Activated CD4-positive, alpha-beta T cell treated with anti-CD3 and anti-CD28 coated beads, Interleukin-2, amount 10 ng/mL, durations not matched to agents 24 days and 14 days (primary cell): ENCODE data around the gene S100A4. TPM values are rescaled to one million over a fixed set of nuclear protein-coding genes. Genes with fewer than 3 reads are reported as not detected.

Experiments used
- DNase-seq: peaks from one replicate; pipeline ENCODE4 v3.0.0; 2022
- H3K27ac Mint-ChIP-seq: one replicate; pipeline ENCODE4 v1.8.0; 2022; ENCODE audit warnings: mild to moderate bottlenecking, mixed read lengths
- H3K27me3 Mint-ChIP-seq: one replicate; pipeline ENCODE4 v1.8.0; 2022; ENCODE audit warnings: mixed read lengths
- H3K36me3 Mint-ChIP-seq: one replicate; pipeline ENCODE4 v1.8.0; 2022; ENCODE audit warnings: low read depth, mild to moderate bottlenecking, mixed read lengths
- H3K4me1 Mint-ChIP-seq: one replicate; pipeline ENCODE4 v1.8.0; 2021; ENCODE audit warnings: mixed read lengths
- H3K4me3 Mint-ChIP-seq: one replicate; pipeline ENCODE4 v1.8.0; 2022; ENCODE audit warnings: mild to moderate bottlenecking, moderate library complexity, mixed read lengths
- H3K9me3 Mint-ChIP-seq: one replicate; pipeline ENCODE4 v1.8.0; 2021; ENCODE audit warnings: mixed read lengths
- intact Hi-C: fragments of 100-400 bp; cut with micrococcal nuclease; formaldehyde crosslinking; loops from one replicate; pipeline ENCODE4 v1.15.1; 2023
- total RNA-seq: library from RNA; stranded (reverse); gene quantifications from 2 replicates; pipeline ENCODE4 v1.2.3, GENCODE V29; 2022

The S100A4 gene
- total RNA-seq, 1 donor from 2014 or later = 134 TPM

- Mint-ChIP-seq H3K36me3 (no peaks in the 10 kb centered on the region), H3K9me3 (no peaks in the 10 kb centered on the region), H3K4me1 (peaks cover 18% of the 10 kb centered on the region), H3K27ac (no peak overlapping the region), H3K4me3 (no peak overlapping the region), H3K27me3 (peaks cover 1% of the 10 kb centered on the region)
- DNase-seq = peak; percentile 90
- intact Hi-C loops = loop anchor here (2.0 kb wide), 3 partner anchors 23 to 239 kb away; partner anchors contain the start of gene ILF2
These were observed 35.8 kb downstream of the S100A4 start for GRCh38 chr1:153509729-153510354.

- Mint-ChIP-seq H3K4me3 (no peak overlapping the region), H3K27ac (no peak overlapping the region), H3K36me3 (no peaks in the 10 kb centered on the region), H3K4me1 (peaks cover 20% of the 10 kb centered on the region), H3K9me3 (no peaks in the 10 kb centered on the region), H3K27me3 (peaks cover 2% of the 10 kb centered on the region)
- no peak for DNase-seq
- intact Hi-C loops = no loop called here
These were observed 36.6 kb downstream of the S100A4 start for GRCh38 chr1:153509036-153509435.

GRCh38 chr1:153507926-153508583, 37.6 kb downstream of the S100A4 start:
- Mint-ChIP-seq H3K4me3 (no peak overlapping the region), H3K9me3 (no peaks in the 10 kb centered on the region), H3K4me1 (peaks cover 17% of the 10 kb centered on the region), H3K27me3 (peaks cover 2% of the 10 kb centered on the region), H3K27ac (no peak overlapping the region), H3K36me3 (no peaks in the 10 kb centered on the region)
- DNase-seq = no peak
- intact Hi-C loops = no loop called here

GRCh38 chr1:153506831-153507413, 38.7 kb downstream of the S100A4 start:
- Mint-ChIP-seq H3K27me3 (peaks cover 4% of the 10 kb centered on the region), H3K9me3 (no peaks in the 10 kb centered on the region), H3K27ac (no peak overlapping the region), H3K36me3 (no peaks in the 10 kb centered on the region), H3K4me3 (no peak overlapping the region), H3K4me1 (peaks cover 13% of the 10 kb centered on the region)
- no peak for DNase-seq
- intact Hi-C loops = no loop called here

GRCh38 chr1:153506386-153506785, 39.2 kb downstream of the S100A4 start:
- Mint-ChIP-seq H3K9me3 (no peaks in the 10 kb centered on the region), H3K27me3 (peaks cover 5% of the 10 kb centered on the region), H3K27ac (no peak overlapping the region), H3K4me1 (peaks cover 10% of the 10 kb centered on the region), H3K4me3 (no peak overlapping the region), H3K36me3 (no peaks in the 10 kb centered on the region)
- intact Hi-C loops = no loop called here
- no peak for DNase-seq

- Mint-ChIP-seq H3K27ac (no peak overlapping the region), H3K4me3 (no peak overlapping the region), H3K36me3 (no peaks in the 10 kb centered on the region), H3K27me3 (peaks cover 8% of the 10 kb centered on the region), H3K4me1 (peaks cover 2% of the 10 kb centered on the region), H3K9me3 (no peaks in the 10 kb centered on the region)
- DNase-seq = no peak
- intact Hi-C loops = no loop called here
These were observed 40.0 kb downstream of the S100A4 start for GRCh38 chr1:153505576-153505975.

- no peaks in the 10 kb centered on the region for H3K9me3 Mint-ChIP-seq
- no peaks in the 10 kb centered on the region for H3K36me3 Mint-ChIP-seq
- H3K4me3 Mint-ChIP-seq = no peak overlapping the region
- peaks cover 20% of the 10 kb centered on the region for H3K27me3 Mint-ChIP-seq
- no peak for DNase-seq
- H3K27ac Mint-ChIP-seq = no peak overlapping the region
- intact Hi-C loops = no loop called here
- H3K4me1 Mint-ChIP-seq = peaks cover 2% of the 10 kb centered on the region
These were observed 41.8 kb downstream of the S100A4 start for GRCh38 chr1:153503766-153504165.

- Mint-ChIP-seq H3K27me3 (peaks cover 36% of the 10 kb centered on the region), H3K4me3 (no peak overlapping the region), H3K4me1 (peaks cover 3% of the 10 kb centered on the region), H3K9me3 (no peaks in the 10 kb centered on the region), H3K36me3 (no peaks in the 10 kb centered on the region), H3K27ac (no peak overlapping the region)
- DNase-seq = no peak
- intact Hi-C loops = no loop called here
These were observed 46.9 kb downstream of the S100A4 start for GRCh38 chr1:153498746-153499145.

- no peak overlapping the region for H3K4me3 Mint-ChIP-seq
- no peaks in the 10 kb centered on the region for H3K9me3 Mint-ChIP-seq
- peaks cover 41% of the 10 kb centered on the region for H3K27me3 Mint-ChIP-seq
- peaks cover 3% of the 10 kb centered on the region for H3K4me1 Mint-ChIP-seq
- intact Hi-C loops = loop anchor here (1.0 kb wide), 1 partner anchor 143 kb away; no protein-coding TSS in a partner anchor
- DNase-seq = no peak
- no peaks in the 10 kb centered on the region for H3K36me3 Mint-ChIP-seq
- no peak overlapping the region for H3K27ac Mint-ChIP-seq
These were observed 50.1 kb downstream of the S100A4 start for GRCh38 chr1:153495536-153495935.

- Mint-ChIP-seq H3K36me3 (no peaks in the 10 kb centered on the region), H3K4me1 (peaks cover 3% of the 10 kb centered on the region), H3K9me3 (no peaks in the 10 kb centered on the region), H3K27ac (no peak overlapping the region), H3K27me3 (peaks cover 39% of the 10 kb centered on the region), H3K4me3 (no peak overlapping the region)
- DNase-seq = peak; percentile 93
- intact Hi-C loops = loop anchor here (1.0 kb wide), 2 partner anchors 30 to 143 kb away; no protein-coding TSS in a partner anchor
These were observed 50.5 kb downstream of the S100A4 start for GRCh38 chr1:153494976-153495535.

Other genes with a start within 250 kb of the S100A4 start
- gene PGLYRP3, start 232.9 kb downstream of the S100A4 start, total RNA-seq = not detected in 2 replicates
- gene PGLYRP4, start 197.0 kb downstream of the S100A4 start, total RNA-seq = not detected in 2 replicates
- not detected in 2 replicates for gene S100A9, start 188.0 kb downstream of the S100A4 start, total RNA-seq
- not detected in 2 replicates for gene S100A12, start 170.2 kb downstream of the S100A4 start, total RNA-seq
- gene S100A8, start 154.7 kb downstream of the S100A4 start, total RNA-seq = not detected in 2 replicates
- gene S100A7A, start 129.3 kb downstream of the S100A4 start, total RNA-seq = not detected in 2 replicates
- not detected in 2 replicates for gene S100A7, start 85.2 kb downstream of the S100A4 start, total RNA-seq
- gene S100A6, start 9.8 kb downstream of the S100A4 start, total RNA-seq = 166 and 174 TPM in 2 replicates
- 2.3 and 2.6 TPM in 2 replicates for gene S100A5, start 4.9 kb downstream of the S100A4 start, total RNA-seq
- gene S100A3, start 3.5 kb upstream of the S100A4 start, total RNA-seq = not detected in 2 replicates
- gene S100A2, start 20.0 kb upstream of the S100A4 start, total RNA-seq = 0.40 and 1.2 TPM in 2 replicates
- gene S100A16, start 67.3 kb upstream of the S100A4 start, total RNA-seq = not detected in 2 replicates
- not detected in 2 replicates for gene S100A14, start 70.5 kb upstream of the S100A4 start, total RNA-seq
- gene S100A13, start 81.7 kb upstream of the S100A4 start, total RNA-seq = 3.1 and 3.2 TPM in 2 replicates
- gene S100A1, start 82.6 kb upstream of the S100A4 start, total RNA-seq = not detected in 2 replicates
- 110 and 114 TPM in 2 replicates for gene CHTOP, start 88.3 kb upstream of the S100A4 start, total RNA-seq
- gene SNAPIN, start 112.9 kb upstream of the S100A4 start, total RNA-seq = 28.6 and 31.6 TPM in 2 replicates
- 377 and 390 TPM in 2 replicates for gene ILF2, start 125.2 kb upstream of the S100A4 start, total RNA-seq
- 0.05 and 0.09 TPM in 2 replicates for gene NPR1, start 132.9 kb upstream of the S100A4 start, total RNA-seq
- gene INTS3, start 182.2 kb upstream of the S100A4 start, total RNA-seq = 63.1 and 64.8 TPM in 2 replicates
- 10.0 and 10.3 TPM in 2 replicates for gene SLC27A3, start 229.6 kb upstream of the S100A4 start, total RNA-seq